OCI-LY1 (cell line): ENCODE results near the gene CARMIL1.

Experiments
- H2AFZ ChIP-seq: fragments of 200-600 bp; sonication (generic), shearing (Covaris generic); 2 replicates; pipeline ENCODE4 v1.6.0; 2014; ENCODE audit warnings: antibody characterized with exemption, mild to moderate bottlenecking, low read length
- H3F3A ChIP-seq: fragments of 200-600 bp; sonication (generic), shearing (Covaris generic); 2 replicates; pipeline ENCODE4 v1.6.0; 2014; ENCODE audit warnings: mild to moderate bottlenecking, antibody characterized with exemption, low read length, moderate library complexity; ENCODE audit not compliant: insufficient read depth
- H3K27ac ChIP-seq: fragments of 200-600 bp; sonication (generic); 2 replicates; pipeline ENCODE4 v1.5.1; 2014; ENCODE audit warnings: low read length, mixed run types, mild to moderate bottlenecking, low read depth; ENCODE audit not compliant: poor library complexity, severe bottlenecking
- H3K27me3 ChIP-seq: fragments of 200-600 bp; sonication (generic); 2 replicates; pipeline ENCODE4 v1.6.0; 2014; ENCODE audit warnings: antibody characterized with exemption, mild to moderate bottlenecking, low read length, moderate library complexity; ENCODE audit not compliant: insufficient read depth
- H3K36me3 ChIP-seq: fragments of 200-600 bp; sonication (generic); 2 replicates; pipeline ENCODE4 v1.6.1; 2014; ENCODE audit warnings: mild to moderate bottlenecking, antibody characterized with exemption, low read length, moderate library complexity, mixed read lengths; ENCODE audit not compliant: insufficient read depth
- H3K4me1 ChIP-seq: fragments of 200-600 bp; sonication (generic); 2 replicates; pipeline ENCODE4 v1.5.1; 2014; ENCODE audit warnings: mild to moderate bottlenecking, low read length, moderate library complexity; ENCODE audit not compliant: insufficient read depth, severe bottlenecking
- H3K4me2 ChIP-seq: fragments of 200-600 bp; sonication (generic), shearing (Covaris generic); 2 replicates; pipeline ENCODE4 v1.6.1; 2014; ENCODE audit warnings: low read length
- H3K4me3 ChIP-seq: fragments of 200-600 bp; sonication (generic); 2 replicates; pipeline ENCODE4 v1.5.1; 2014; ENCODE audit warnings: low read length, low read depth, mild to moderate bottlenecking, mixed read lengths; ENCODE audit not compliant: poor library complexity, severe bottlenecking
- H3K79me2 ChIP-seq: fragments of 200-600 bp; shearing (Covaris generic); 2 replicates; pipeline ENCODE4 v1.6.1; 2016; ENCODE audit warnings: mixed run types, low read length, mixed read lengths; ENCODE audit not compliant: insufficient read depth
- H3K9ac ChIP-seq: fragments of 200-600 bp; sonication (generic), shearing (Covaris generic); 2 replicates; pipeline ENCODE4 v1.6.1; 2014; ENCODE audit warnings: mild to moderate bottlenecking, low read length, mixed read lengths
- H3K9me2 ChIP-seq: fragments of 200-600 bp; sonication (generic), shearing (Covaris generic); 2 replicates; pipeline ENCODE4 v1.6.1; 2014; ENCODE audit warnings: low read depth, mild to moderate bottlenecking, low read length, mixed read lengths
- H3K9me3 ChIP-seq: fragments of 200-600 bp; shearing (Covaris generic); 2 replicates; pipeline ENCODE4 v1.6.1; 2014; ENCODE audit warnings: low read length, mixed read lengths
- H4K20me1 ChIP-seq: fragments of 200-600 bp; sonication (generic), shearing (Covaris generic); 2 replicates; pipeline ENCODE4 v1.6.0; 2016; ENCODE audit warnings: mild to moderate bottlenecking, low read length; ENCODE audit not compliant: insufficient read depth
- CTCF ChIP-seq: fragments of 200-600 bp; sonication (generic), shearing (Covaris generic); IDR thresholded peaks from 2 replicates; pipeline ENCODE4 v1.5.1; 2017; ENCODE audit warnings: mild to moderate bottlenecking, antibody characterized with exemption, low read length, moderate library complexity, mixed read lengths
- EZH2 ChIP-seq: fragments of 200-600 bp; sonication (generic), shearing (Covaris generic); IDR thresholded peaks from 2 replicates; pipeline ENCODE4 v1.8.0; 2017; ENCODE audit warnings: borderline replicate concordance, mixed run types, mild to moderate bottlenecking, antibody characterized with exemption, low read length, moderate library complexity, mixed read lengths

CARMIL1 gene

DNA sequence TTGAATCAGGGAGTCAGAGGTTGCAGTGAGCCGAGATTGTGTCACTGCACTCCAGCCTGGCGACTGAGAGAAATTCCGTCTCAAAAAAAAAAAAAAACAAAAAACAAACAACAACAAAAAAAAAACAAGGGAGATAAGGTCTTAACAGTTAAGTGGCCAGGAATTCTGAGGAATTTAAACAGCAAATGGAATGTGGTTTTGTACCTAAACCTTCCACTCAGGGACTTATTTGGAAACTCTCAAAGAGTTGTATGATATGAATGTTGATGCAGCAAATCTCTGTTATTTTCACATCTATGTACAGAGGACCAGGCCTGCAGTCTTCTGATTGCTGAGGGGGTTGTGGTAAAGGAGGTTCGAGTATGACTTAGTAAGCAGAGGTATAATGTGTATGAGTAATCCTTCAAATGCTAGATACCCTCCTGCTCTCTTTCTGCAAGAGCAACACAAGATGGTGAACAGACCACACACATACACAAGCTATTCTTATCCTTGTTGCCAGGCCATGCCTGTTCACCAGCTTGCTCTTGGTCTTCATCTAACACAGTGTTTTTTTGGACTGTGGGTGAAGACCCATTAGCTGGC lies 197.9 kb downstream of the CARMIL1 start:
- Histone ChIP-seq H3F3A (no peaks in the 10 kb centered on the region), H3K79me2 (no peaks in the 10 kb centered on the region), H3K4me3 (no peak overlapping the region), H3K9me2 (no peaks in the 10 kb centered on the region), H3K4me1 (peaks cover 13% of the 10 kb centered on the region), H3K27ac (no peak overlapping the region), H3K9ac (no peak overlapping the region), H3K27me3 (no peaks in the 10 kb centered on the region), H4K20me1 (no peaks in the 10 kb centered on the region), H2AFZ (no peak overlapping the region), H3K36me3 (peaks cover 33% of the 10 kb centered on the region), H3K9me3 (no peaks in the 10 kb centered on the region), H3K4me2 (no peak overlapping the region)
- TF ChIP-seq CTCF: no peak
- TF ChIP-seq EZH2: no peak

DNA sequence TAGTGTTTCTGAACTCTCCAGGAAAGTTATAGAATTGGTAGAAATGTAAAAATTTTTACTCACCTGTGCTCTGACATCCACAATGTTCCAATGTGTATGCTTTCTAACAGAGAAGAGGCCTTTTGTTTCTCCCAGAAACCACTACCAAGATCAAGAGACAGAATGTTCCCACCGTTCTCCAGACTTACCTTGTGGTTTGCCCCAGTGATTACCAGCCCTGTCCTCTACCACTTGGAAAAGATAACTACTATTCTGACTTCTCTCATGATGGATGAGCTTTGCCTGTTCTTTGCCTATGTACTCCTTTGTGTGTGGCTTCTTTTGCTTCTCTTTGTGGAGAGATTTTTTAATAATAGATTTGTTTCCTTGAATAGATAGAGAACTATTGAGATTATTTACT lies 199.8 kb downstream of the CARMIL1 start:
- Histone ChIP-seq H3K4me1 (peaks cover 15% of the 10 kb centered on the region), H3K27me3 (no peaks in the 10 kb centered on the region)
- TF ChIP-seq CTCF: no peak
- TF ChIP-seq EZH2: no peak

DNA sequence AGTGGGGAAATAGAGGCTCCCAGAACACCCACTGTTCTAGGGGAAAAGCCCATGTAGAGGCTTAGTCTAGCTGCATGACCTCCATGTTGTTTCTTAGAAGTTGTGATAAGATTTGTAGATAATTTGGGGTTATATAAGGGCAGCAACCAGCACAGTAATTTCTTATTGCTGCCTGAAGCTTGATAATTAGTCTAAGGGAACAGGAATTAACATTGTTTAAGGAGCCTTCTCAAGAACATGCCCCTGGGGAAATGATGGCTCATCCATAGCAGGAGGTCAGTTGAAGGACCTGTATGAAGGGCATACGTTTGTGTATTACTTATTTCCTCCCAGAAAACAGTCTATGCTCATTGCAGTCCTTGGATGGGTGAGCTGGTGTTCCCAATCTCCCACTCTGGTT lies 202.1 kb downstream of the CARMIL1 start:
- Histone ChIP-seq H3K4me1 (peaks cover 17% of the 10 kb centered on the region), H3K4me2 (no peak overlapping the region), H3F3A (no peaks in the 10 kb centered on the region), H3K9me3 (no peaks in the 10 kb centered on the region), H2AFZ (no peak overlapping the region), H4K20me1 (no peaks in the 10 kb centered on the region), H3K4me3 (no peak overlapping the region), H3K27ac (no peak overlapping the region), H3K36me3 (peaks cover 17% of the 10 kb centered on the region; the same call in 1 of the 2 replicates), H3K27me3 (no peaks in the 10 kb centered on the region), H3K79me2 (no peaks in the 10 kb centered on the region), H3K9me2 (no peaks in the 10 kb centered on the region), H3K9ac (no peak overlapping the region)
- TF ChIP-seq CTCF (no peak), EZH2 (no peak)

More for the DNA sequence above, 199.8 kb downstream of the CARMIL1 start:
- H3K9me2 ChIP-seq: no peaks in the 10 kb centered on the region
- H3K9ac ChIP-seq: no peak overlapping the region
- H3K27ac ChIP-seq: no peak overlapping the region
- no peak overlapping the region for H3K4me2 ChIP-seq
- H3F3A ChIP-seq: no peaks in the 10 kb centered on the region
- no peak overlapping the region for H3K4me3 ChIP-seq
- H3K9me3 ChIP-seq: no peaks in the 10 kb centered on the region
- H2AFZ ChIP-seq: no peak overlapping the region
- peaks cover 30% of the 10 kb centered on the region for H3K36me3 ChIP-seq
- H3K79me2 ChIP-seq: no peaks in the 10 kb centered on the region
- H4K20me1 ChIP-seq: no peaks in the 10 kb centered on the region
